ENCODE data around the gene HOXB9. TPM values are rescaled to one million over a fixed set of nuclear protein-coding genes. Genes with fewer than 3 reads are reported as not detected.

Gene HOXB9
- total and polyA plus RNA-seq, 10 of the 15 experiments (the other 5 are each of a cell fraction or from before 2014, with no cell fraction given), result 0.01 to 0.49 (median 0.09) TPM; not detected in 5

GRCh38 chr17:48629411-48629759 is 3.2 kb upstream of the HOXB9 start:
- 67% methylated on average over 5 of the region's 5 CpGs for WGBS (ENCODE audit: insufficient coverage, insufficient replicate concordance, low lambda C conversion rate, missing lambda C conversion rate)
- peaks cover 17% of the 10 kb centered on the region for H3K4me1 ChIP-seq (ENCODE audit: control insufficient read depth, insufficient read depth, low read length)
- intact Hi-C loops (cut with micrococcal nuclease; ENCODE audit: unreplicated experiment) (no loop called here), in situ Hi-C loops (cut with MboI) (loop anchor here (10.0 kb wide), 1 partner anchor 785 kb away; the partner anchor contains the start of gene SCRN2)
- no peak overlapping the region for H3K4me2 ChIP-seq (ENCODE audit: control insufficient read depth, insufficient read depth)
- no peak overlapping the region for H3K9ac ChIP-seq (ENCODE audit: control insufficient read depth, insufficient read depth, low read length)
- CTCF ChIA-PET, result interaction anchor here (0.9 to 1.7 kb wide), 3 partner anchors 16 to 49 kb away, joined by 3 to 4 read pairs (median 3); no protein-coding TSS in a partner anchor
- no peaks in the 10 kb centered on the region for H3K9me3 ChIP-seq (replicated peaks; ENCODE audit: control insufficient read depth, insufficient read depth, low read length)
- H3K4me3 ChIP-seq, result no peak overlapping the region
- FAIRE-seq (no peak), DNase-seq (ENCODE audit: low read depth, low spot score) (no peak), ATAC-seq (no peak)
- H3K27me3 ChIP-seq (replicated peaks in 1 of 2; ENCODE audit: control insufficient read depth in 2 of 2, insufficient read depth in 2 of 2, low read length in 1 of 2), result peaks cover 24 to 29% of the 10 kb centered on the region in 2 experiments
- no peak overlapping the region for H3K27ac ChIP-seq (ENCODE audit: control insufficient read depth, insufficient read depth)
- SMC1A ChIA-PET (ENCODE audit: uncharacterized antibody, unreplicated experiment), result no interaction called here
- RAD21 ChIA-PET (ENCODE audit: unreplicated experiment), result no interaction called here
- POLR2A ChIA-PET, result no interaction called here
- BruUV-seq (replicated peaks), result no TSS peak
- TF ChIP-seq HDAC6 (IDR thresholded peaks at IDR 0.05; ENCODE audit: unreplicated experiment) (no peak), RCOR1 (conservative IDR thresholded peaks at IDR 0.05; ENCODE audit: low read depth, low read length) (no peak), PAX5 (IDR thresholded peaks at IDR 0.05; ENCODE audit: borderline replicate concordance, low read depth, low read length) (no peak), REST (IDR thresholded peaks at IDR 0.05; ENCODE audit: low read depth, low read length) (no peak), TCF12 (IDR thresholded peaks at IDR 0.05; ENCODE audit: low read depth, low read length) (no peak), IKZF1 (conservative IDR thresholded peaks at IDR 0.05) (no peak), HSF1 (IDR thresholded peaks at IDR 0.05; ENCODE audit: low read depth, low read length) (no peak), SPI1 (IDR thresholded peaks at IDR 0.05; ENCODE audit: borderline replicate concordance, insufficient read depth, low read depth, low read length) (no peak), RUNX3 (IDR thresholded peaks at IDR 0.05; ENCODE audit: low read length) (no peak), EGR1 (IDR thresholded peaks at IDR 0.05; ENCODE audit: borderline replicate concordance in 1 of 2, low read depth in 2 of 2, low read length in 2 of 2) (no peak), NBN (IDR thresholded peaks at IDR 0.05) (no peak), ATF2 (IDR thresholded peaks at IDR 0.05; ENCODE audit: low read length) (no peak)
- no peaks in the 10 kb centered on the region for H3K79me2 ChIP-seq (ENCODE audit: control insufficient read depth, insufficient read depth, low read length)
- no peaks in the 10 kb centered on the region; a peak in 1 of 4 replicates for H3K36me3 ChIP-seq (ENCODE audit: control insufficient read depth in 2 of 2, insufficient read depth in 2 of 2, low read length in 1 of 2)
- H2AFZ ChIP-seq (ENCODE audit: control insufficient read depth, low read depth, low read length), result no peak overlapping the region
- H4K20me1 ChIP-seq (ENCODE audit: control insufficient read depth, insufficient read depth), result no peaks in the 10 kb centered on the region
